HEK293 (cell line): ENCODE data around the gene PKP3.

Source experiments
- CTCF ChIP-seq: fragments of 450-650 bp; formaldehyde crosslinking; IDR thresholded peaks from 2 replicates; pipeline ENCODE4 v1.5.1; 2016; ENCODE audit warnings: missing biosample characterization, missing genetic modification characterization
- ZNF274 ChIP-seq, 2 experiments: fragments of 200-500 bp in 1 of 2; fragments of 450-650 bp in 1 of 2; sonication (Bioruptor generic) in 1 of 2; formaldehyde crosslinking in 1 of 2; IDR thresholded peaks; 2 replicates each; pipeline versions ENCODE4 v1.5.1 to v1.6.1; 2014 to 2016; ENCODE audit warnings: borderline replicate concordance in 1 of 2, inconsistent platforms in 1 of 2, low read length in 1 of 2, missing biosample characterization in 1 of 2, missing genetic modification characterization in 1 of 2
- ZNF426 ChIP-seq: fragments of 450-650 bp; formaldehyde crosslinking; IDR thresholded peaks from 2 replicates; pipeline ENCODE4 v1.5.1; 2017; ENCODE audit warnings: missing biosample characterization, missing genetic modification characterization, mild to moderate bottlenecking, inconsistent platforms, moderate library complexity

- no peak for TF ChIP-seq ZNF274 (IDR thresholded peaks at IDR 0.05; ENCODE audit: low read length)
- no peak for TF ChIP-seq ZNF274 (tag by site-specific recombination; IDR thresholded peaks at IDR 0.05; ENCODE audit: borderline replicate concordance)
- no peak for TF ChIP-seq CTCF (tag by site-specific recombination)
- TF ChIP-seq ZNF426 (tag by site-specific recombination), result no peak
These were observed 38.2 kb upstream of the PKP3 start for GRCh38 chr11:355581-356458.
